ENCODE measurements around the gene PCDH9.

PCDH9 gene

GRCh38 chr13:66343224-66343828 lies 886.8 kb downstream of the PCDH9 start:
- no peak overlapping the region for H2BK120ac ChIP-seq (ENCODE audit: insufficient read depth, low read length, poor library complexity)
- no CpG with 5 or more reads among the region's 9 CpGs for WGBS (ENCODE audit: extremely low coverage, insufficient coverage, insufficient read length)
- H3K4ac ChIP-seq (ENCODE audit: low read depth, low read length), result no peak overlapping the region

GRCh38 chr13:66341635-66342377 lies 888.3 kb downstream of the PCDH9 start:
- Histone ChIP-seq H3K36me3 (ENCODE audit: control insufficient read depth in 1 of 2, insufficient read depth in 2 of 2, low read length in 2 of 2) (no peaks in the 10 kb centered on the region), H3K4ac (ENCODE audit: low read depth, low read length) (no peak overlapping the region), H3K27ac (ENCODE audit: low read depth, low read length) (no peak overlapping the region), H2BK120ac (ENCODE audit: insufficient read depth, low read length, poor library complexity) (no peak overlapping the region), H3K23ac (ENCODE audit: low read length) (no peak overlapping the region), H3K14ac (ENCODE audit: low read length) (no peak overlapping the region), H3K79me1 (ENCODE audit: low read length) (no peaks in the 10 kb centered on the region), H3K79me2 (ENCODE audit: control insufficient read depth, insufficient read depth, low read length, poor library complexity) (no peaks in the 10 kb centered on the region), H4K91ac (ENCODE audit: low read depth, low read length) (no peak overlapping the region), H2BK12ac (ENCODE audit: low read length) (no peak overlapping the region), H3K18ac (ENCODE audit: low read length) (no peak overlapping the region), H3K4me1 (ENCODE audit: control insufficient read depth in 1 of 2, insufficient read depth in 2 of 2, low read length in 2 of 2) (no peaks in the 10 kb centered on the region), H3K4me3 (ENCODE audit: low read depth, low read length) (no peak overlapping the region), H2AFZ (ENCODE audit: insufficient read depth, low read length, poor library complexity) (no peak overlapping the region), H3K9ac (ENCODE audit: low read length) (no peak overlapping the region), H4K12ac (ENCODE audit: low read depth, low read length) (no peak overlapping the region), H2AK5ac (ENCODE audit: low read length) (no peak overlapping the region), H4K8ac (ENCODE audit: low read depth, low read length) (no peak overlapping the region), H3K4me2 (ENCODE audit: low read length) (no peak overlapping the region), H3K9me3 (ENCODE audit: insufficient read depth, low read depth, low read length) (no peaks in the 10 kb centered on the region), H2BK5ac (ENCODE audit: low read depth, low read length, poor library complexity) (no peak overlapping the region), H3K27me3 (ENCODE audit: insufficient read depth, low read length) (no peaks in the 10 kb centered on the region)
- DNase-seq, result no peak
- WGBS (ENCODE audit: extremely low coverage, insufficient coverage, insufficient read length), result no CpG with 5 or more reads among the region's 6 CpGs

More at GRCh38 chr13:66343224-66343828, 886.8 kb downstream of the PCDH9 start:
- Histone ChIP-seq H2AFZ (ENCODE audit: insufficient read depth, low read length, poor library complexity) (no peak overlapping the region), H3K4me1 (ENCODE audit: control insufficient read depth in 1 of 2, insufficient read depth in 2 of 2, low read length in 2 of 2) (peaks cover 0 to 1% of the 10 kb centered on the region in 2 experiments), H3K23ac (ENCODE audit: low read length) (no peak overlapping the region), H3K36me3 (ENCODE audit: control insufficient read depth in 1 of 2, insufficient read depth in 2 of 2, low read length in 2 of 2) (no peaks in the 10 kb centered on the region), H3K4me2 (ENCODE audit: low read length) (no peak overlapping the region), H3K27me3 (ENCODE audit: insufficient read depth, low read length) (no peaks in the 10 kb centered on the region), H3K18ac (ENCODE audit: low read length) (no peak overlapping the region), H2AK5ac (ENCODE audit: low read length) (no peak overlapping the region), H3K79me1 (ENCODE audit: low read length) (no peaks in the 10 kb centered on the region), H2BK5ac (ENCODE audit: low read depth, low read length, poor library complexity) (no peak overlapping the region), H3K4me3 (ENCODE audit: low read depth, low read length) (no peak overlapping the region), H3K9me3 (ENCODE audit: insufficient read depth, low read depth, low read length) (no peaks in the 10 kb centered on the region), H3K79me2 (ENCODE audit: control insufficient read depth, insufficient read depth, low read length, poor library complexity) (no peaks in the 10 kb centered on the region), H3K9ac (ENCODE audit: low read length) (no peak overlapping the region), H3K14ac (ENCODE audit: low read length) (no peak overlapping the region), H2BK12ac (ENCODE audit: low read length) (no peak overlapping the region), H4K8ac (ENCODE audit: low read depth, low read length) (no peak overlapping the region), H4K12ac (ENCODE audit: low read depth, low read length) (no peak overlapping the region), H3K27ac (ENCODE audit: low read depth, low read length) (no peak overlapping the region), H4K91ac (ENCODE audit: low read depth, low read length) (no peak overlapping the region)
- DNase-seq, result no peak

- Histone ChIP-seq H3K27ac (ENCODE audit: low read depth, low read length) (no peak overlapping the region), H3K18ac (ENCODE audit: low read length) (no peak overlapping the region), H3K14ac (ENCODE audit: low read length) (no peak overlapping the region), H4K91ac (ENCODE audit: low read depth, low read length) (no peak overlapping the region), H4K8ac (ENCODE audit: low read depth, low read length) (no peak overlapping the region), H3K23ac (ENCODE audit: low read length) (no peak overlapping the region), H3K79me1 (ENCODE audit: low read length) (no peaks in the 10 kb centered on the region), H2BK120ac (ENCODE audit: insufficient read depth, low read length, poor library complexity) (no peak overlapping the region), H3K4me2 (ENCODE audit: low read length) (no peak overlapping the region), H3K4ac (ENCODE audit: low read depth, low read length) (no peak overlapping the region), H3K4me3 (ENCODE audit: low read depth, low read length) (no peak overlapping the region), H4K12ac (ENCODE audit: low read depth, low read length) (no peak overlapping the region), H2BK12ac (ENCODE audit: low read length) (no peak overlapping the region), H3K9ac (ENCODE audit: low read length) (no peak overlapping the region), H3K79me2 (ENCODE audit: control insufficient read depth, insufficient read depth, low read length, poor library complexity) (no peaks in the 10 kb centered on the region), H3K4me1 (ENCODE audit: control insufficient read depth in 1 of 2, insufficient read depth in 2 of 2, low read length in 2 of 2) (no peaks in the 10 kb centered on the region), H3K27me3 (ENCODE audit: insufficient read depth, low read length) (no peaks in the 10 kb centered on the region), H2BK5ac (ENCODE audit: low read depth, low read length, poor library complexity) (no peak overlapping the region), H3K9me3 (ENCODE audit: insufficient read depth, low read depth, low read length) (no peaks in the 10 kb centered on the region), H3K36me3 (ENCODE audit: control insufficient read depth in 1 of 2, insufficient read depth in 2 of 2, low read length in 2 of 2) (no peaks in the 10 kb centered on the region), H2AK5ac (ENCODE audit: low read length) (no peak overlapping the region), H2AFZ (ENCODE audit: insufficient read depth, low read length, poor library complexity) (no peak overlapping the region)
- no peak for DNase-seq
Measured at GRCh38 chr13:66339214-66339613, 890.9 kb downstream of the PCDH9 start.

- no peak overlapping the region for H3K27ac ChIP-seq (ENCODE audit: low read depth, low read length)
- no peaks in the 10 kb centered on the region for H3K9me3 ChIP-seq (ENCODE audit: insufficient read depth, low read depth, low read length)
- no peak overlapping the region for H3K4me3 ChIP-seq (ENCODE audit: low read depth, low read length)
- no peaks in the 10 kb centered on the region for H3K4me1 ChIP-seq (ENCODE audit: control insufficient read depth in 1 of 2, insufficient read depth in 2 of 2, low read length in 2 of 2)
- no peak for DNase-seq
- H3K36me3 ChIP-seq (ENCODE audit: control insufficient read depth in 1 of 2, insufficient read depth in 2 of 2, low read length in 2 of 2), result no peaks in the 10 kb centered on the region
- no peak overlapping the region for H3K9ac ChIP-seq (ENCODE audit: low read length)
- H2BK5ac ChIP-seq (ENCODE audit: low read depth, low read length, poor library complexity), result no peak overlapping the region
- no peaks in the 10 kb centered on the region for H3K79me1 ChIP-seq (ENCODE audit: low read length)
- no peak overlapping the region for H2BK120ac ChIP-seq (ENCODE audit: insufficient read depth, low read length, poor library complexity)
- no peak overlapping the region for H3K4ac ChIP-seq (ENCODE audit: low read depth, low read length)
- H3K23ac ChIP-seq (ENCODE audit: low read length), result no peak overlapping the region
- H2AFZ ChIP-seq (ENCODE audit: insufficient read depth, low read length, poor library complexity), result no peak overlapping the region
- H4K8ac ChIP-seq (ENCODE audit: low read depth, low read length), result no peak overlapping the region
- H3K79me2 ChIP-seq (ENCODE audit: control insufficient read depth, insufficient read depth, low read length, poor library complexity), result no peaks in the 10 kb centered on the region
- H3K14ac ChIP-seq (ENCODE audit: low read length), result no peak overlapping the region
- H3K4me2 ChIP-seq (ENCODE audit: low read length), result no peak overlapping the region
- H4K12ac ChIP-seq (ENCODE audit: low read depth, low read length), result no peak overlapping the region
- H3K18ac ChIP-seq (ENCODE audit: low read length), result no peak overlapping the region
- H2BK12ac ChIP-seq (ENCODE audit: low read length), result no peak overlapping the region
- no peak overlapping the region for H4K91ac ChIP-seq (ENCODE audit: low read depth, low read length)
- H3K27me3 ChIP-seq (ENCODE audit: insufficient read depth, low read length), result no peaks in the 10 kb centered on the region
- no CpG with 5 or more reads among the region's 1 CpG for WGBS (ENCODE audit: extremely low coverage, insufficient coverage, insufficient read length)
- no peak overlapping the region for H2AK5ac ChIP-seq (ENCODE audit: low read length)
Measured at GRCh38 chr13:66338542-66338941, 891.6 kb downstream of the PCDH9 start.

Data from trophoblast cell (in vitro differentiated cells and primary cell).